ENCODE measurements around the gene NOSTRIN.

DNA sequence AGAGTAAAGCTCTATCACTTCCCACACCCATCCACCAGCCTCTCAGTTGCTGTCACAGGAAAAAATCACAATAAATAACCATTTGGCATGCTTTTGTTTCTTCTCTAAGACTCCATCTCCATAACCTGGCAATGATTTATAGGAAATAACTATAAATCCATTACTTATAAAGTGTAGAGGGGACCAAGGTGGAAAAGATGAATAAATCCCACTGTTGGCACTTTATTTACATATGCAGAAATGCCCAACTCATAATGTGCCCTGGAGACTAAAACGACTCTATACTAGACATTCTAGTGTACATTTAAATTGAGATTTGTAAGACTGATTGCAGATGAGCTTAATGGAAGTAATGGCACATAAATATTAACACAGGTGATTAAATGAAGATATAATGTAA, 7.5 kb upstream of the NOSTRIN start:
- TF ChIP-seq, protein P1, sequence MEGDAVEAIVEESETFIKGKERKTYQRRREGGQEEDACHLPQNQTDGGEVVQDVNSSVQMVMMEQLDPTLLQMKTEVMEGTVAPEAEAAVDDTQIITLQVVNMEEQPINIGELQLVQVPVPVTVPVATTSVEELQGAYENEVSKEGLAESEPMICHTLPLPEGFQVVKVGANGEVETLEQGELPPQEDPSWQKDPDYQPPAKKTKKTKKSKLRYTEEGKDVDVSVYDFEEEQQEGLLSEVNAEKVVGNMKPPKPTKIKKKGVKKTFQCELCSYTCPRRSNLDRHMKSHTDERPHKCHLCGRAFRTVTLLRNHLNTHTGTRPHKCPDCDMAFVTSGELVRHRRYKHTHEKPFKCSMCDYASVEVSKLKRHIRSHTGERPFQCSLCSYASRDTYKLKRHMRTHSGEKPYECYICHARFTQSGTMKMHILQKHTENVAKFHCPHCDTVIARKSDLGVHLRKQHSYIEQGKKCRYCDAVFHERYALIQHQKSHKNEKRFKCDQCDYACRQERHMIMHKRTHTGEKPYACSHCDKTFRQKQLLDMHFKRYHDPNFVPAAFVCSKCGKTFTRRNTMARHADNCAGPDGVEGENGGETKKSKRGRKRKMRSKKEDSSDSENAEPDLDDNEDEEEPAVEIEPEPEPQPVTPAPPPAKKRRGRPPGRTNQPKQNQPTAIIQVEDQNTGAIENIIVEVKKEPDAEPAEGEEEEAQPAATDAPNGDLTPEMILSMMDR (IDR thresholded peaks at IDR 0.05): no peak
- TF ChIP-seq POLR2A (IDR thresholded peaks at IDR 0.05): no peak
